ENCODE measurements around the gene DPP8. TPM values are rescaled to one million over a fixed set of nuclear protein-coding genes. Genes with fewer than 3 reads are reported as not detected.

Gene DPP8
- polyA plus RNA-seq, 1 of the 3 experiments (the other 2 are of a cell fraction): 14.1 TPM

- no peak for TF ChIP-seq REST (IDR thresholded peaks at IDR 0.05; ENCODE audit: low read depth, low read length)
These were observed 40.6 kb downstream of the DPP8 start (continued) for GRCh38 chr15:65476903-65477302.

DNA sequence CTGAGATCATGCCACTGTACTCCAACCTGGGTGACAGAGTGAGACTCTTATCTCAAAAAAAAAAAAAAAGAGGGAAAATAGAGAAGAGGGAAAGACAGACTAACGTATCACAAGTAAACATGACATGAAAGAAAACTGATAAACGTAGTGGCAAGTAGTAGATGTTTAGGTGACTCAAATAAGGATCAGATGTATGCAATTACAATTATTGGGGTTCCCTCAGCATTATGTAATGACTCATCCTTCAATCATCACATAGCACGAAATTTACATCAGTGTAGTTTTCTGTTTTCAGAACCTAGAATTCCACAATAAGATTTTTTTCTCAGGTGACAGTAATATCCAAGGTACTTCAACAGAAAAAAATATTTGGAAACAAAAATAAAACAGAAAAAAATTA lies 46.6 kb downstream of the DPP8 start:
- Histone ChIP-seq H2AFZ (ENCODE audit: low read depth) (no peak overlapping the region), H3K79me2 (ENCODE audit: insufficient read depth) (peaks cover 3% of the 10 kb centered on the region; the same call in 1 of the 2 replicates), H3K4me2 (no peak overlapping the region), H3K9ac (no peak overlapping the region), H4K20me1 (ENCODE audit: insufficient read depth) (no peaks in the 10 kb centered on the region), H3K36me3 (replicated peaks in 1 of 2; ENCODE audit: control insufficient read depth in 1 of 2, insufficient read depth in 2 of 2, low read length in 1 of 2) (peaks cover 34 to 69% of the 10 kb centered on the region in 2 experiments), H3F3A (replicated peaks; ENCODE audit: insufficient read depth) (no peaks in the 10 kb centered on the region), H3K27ac (ENCODE audit: low read depth in 2 of 2, low read length in 1 of 2) (no peak overlapping the region), H3K4me1 (ENCODE audit: control insufficient read depth in 1 of 2, insufficient read depth in 2 of 2, low read depth in 1 of 2, low read length in 1 of 2) (no peaks in the 10 kb centered on the region), H3K27me3 (ENCODE audit: insufficient read depth) (no peaks in the 10 kb centered on the region), H3K9me3 (no peaks in the 10 kb centered on the region), H3K4me3 (ENCODE audit: low read depth in 2 of 2, low read length in 1 of 2) (no peak overlapping the region), H3K9me2 (no peaks in the 10 kb centered on the region)
- ChIA-PET CTCF (no interaction called here), POLR2A (interaction anchor here (0.6 kb wide), 1 partner anchor 29 kb away, joined by 4 read pairs; no protein-coding TSS in a partner anchor)
- DNase-seq: no peak
- TF ChIP-seq POLR2AphosphoS5 (IDR thresholded peaks at IDR 0.05; ENCODE audit: low read depth, low read length) (no peak), RAD21 (IDR thresholded peaks at IDR 0.05; ENCODE audit: low read length) (no peak), RXRA (IDR thresholded peaks at IDR 0.05; ENCODE audit: borderline replicate concordance, low read depth) (no peak), ZBTB33 (IDR thresholded peaks at IDR 0.05; ENCODE audit: borderline replicate concordance, low read depth) (no peak), TCF12 (IDR thresholded peaks at IDR 0.05) (no peak), FOXM1 (IDR thresholded peaks at IDR 0.05; ENCODE audit: low read depth) (no peak), CTCF (IDR thresholded peaks at IDR 0.05) (no peak), FOSL2 (IDR thresholded peaks at IDR 0.05; ENCODE audit: borderline replicate concordance, low read depth) (no peak), NFIC (IDR thresholded peaks at IDR 0.05; ENCODE audit: borderline replicate concordance) (no peak), JUND (IDR thresholded peaks at IDR 0.05) (no peak), MEF2A (IDR thresholded peaks at IDR 0.05; ENCODE audit: borderline replicate concordance, low read depth) (no peak), SMC3 (IDR thresholded peaks at IDR 0.05; ENCODE audit: low read depth, low read length) (no peak), MAX (IDR thresholded peaks at IDR 0.05; ENCODE audit: low read depth) (no peak), IRF3 (IDR thresholded peaks at IDR 0.05; ENCODE audit: low read depth, low read length) (no peak), FOXJ3 (CRISPR knock-in tag; IDR thresholded peaks at IDR 0.05) (no peak), YY1 (IDR thresholded peaks at IDR 0.05; ENCODE audit: low read depth) (no peak), SIN3A (IDR thresholded peaks at IDR 0.05; ENCODE audit: borderline replicate concordance, low read depth, low read length) (no peak)
- TF ChIP-seq, protein P1, sequence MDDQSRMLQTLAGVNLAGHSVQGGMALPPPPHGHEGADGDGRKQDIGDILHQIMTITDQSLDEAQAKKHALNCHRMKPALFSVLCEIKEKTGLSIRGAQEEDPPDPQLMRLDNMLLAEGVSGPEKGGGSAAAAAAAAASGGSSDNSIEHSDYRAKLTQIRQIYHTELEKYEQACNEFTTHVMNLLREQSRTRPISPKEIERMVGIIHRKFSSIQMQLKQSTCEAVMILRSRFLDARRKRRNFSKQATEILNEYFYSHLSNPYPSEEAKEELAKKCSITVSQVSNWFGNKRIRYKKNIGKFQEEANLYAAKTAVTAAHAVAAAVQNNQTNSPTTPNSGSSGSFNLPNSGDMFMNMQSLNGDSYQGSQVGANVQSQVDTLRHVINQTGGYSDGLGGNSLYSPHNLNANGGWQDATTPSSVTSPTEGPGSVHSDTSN (IDR thresholded peaks at IDR 0.05): no peak
- TF ChIP-seq, protein P2, sequence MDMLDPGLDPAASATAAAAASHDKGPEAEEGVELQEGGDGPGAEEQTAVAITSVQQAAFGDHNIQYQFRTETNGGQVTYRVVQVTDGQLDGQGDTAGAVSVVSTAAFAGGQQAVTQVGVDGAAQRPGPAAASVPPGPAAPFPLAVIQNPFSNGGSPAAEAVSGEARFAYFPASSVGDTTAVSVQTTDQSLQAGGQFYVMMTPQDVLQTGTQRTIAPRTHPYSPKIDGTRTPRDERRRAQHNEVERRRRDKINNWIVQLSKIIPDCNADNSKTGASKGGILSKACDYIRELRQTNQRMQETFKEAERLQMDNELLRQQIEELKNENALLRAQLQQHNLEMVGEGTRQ (IDR thresholded peaks at IDR 0.05; ENCODE audit: borderline replicate concordance, low read depth, low read length): no peak
- 89% methylated on average over 3 of the region's 3 CpGs for WGBS (ENCODE audit: low lambda C conversion rate)
